HUES6 (cell line): ENCODE results near the gene IMPA2.
"Not testable (repeated sequence)": the region's sequence is repeated elsewhere in the genome, so short reads cannot be mapped to it uniquely, and the experiment has no call there.

Experiments
- H3K27ac ChIP-seq: 2 replicates; pipeline ENCODE4 v1.7.0; 2013; ENCODE audit warnings: low read depth, mild to moderate bottlenecking, low read length, inconsistent platforms
- H3K27me3 ChIP-seq: 2 replicates; pipeline ENCODE4 v1.6.1; 2013; ENCODE audit warnings: low read length; ENCODE audit not compliant: control insufficient read depth, insufficient read depth
- H3K36me3 ChIP-seq: 2 replicates; pipeline ENCODE4 v1.6.1; 2013; ENCODE audit warnings: low read length; ENCODE audit not compliant: control insufficient read depth, insufficient read depth
- H3K4me1 ChIP-seq: 2 replicates; pipeline ENCODE4 v1.6.1; 2013; ENCODE audit warnings: low read length; ENCODE audit not compliant: control insufficient read depth, insufficient read depth
- H3K4me3 ChIP-seq: 2 replicates; pipeline ENCODE4 v1.5.1; 2013; ENCODE audit warnings: low read depth, low read length
- H3K9ac ChIP-seq: one replicate; pipeline ENCODE4 v1.6.1; 2013; ENCODE audit warnings: mild to moderate bottlenecking, low read length
- H3K9me3 ChIP-seq: 2 replicates; pipeline ENCODE4 v1.6.1; 2013; ENCODE audit warnings: low read depth, low read length; ENCODE audit not compliant: control insufficient read depth, insufficient read depth

The IMPA2 gene

GRCh38 chr18:11981192-11981542 is at the start of gene IMPA2:
Gene IMPA2, plus strand, starts transcription at chr18:11981507. Its CDS starts 163 bp downstream, at chr18:11981670.
- Histone ChIP-seq H3K9ac (peak within 1 kb of the TSS; percentile 89), H3K4me3 (peak within 1 kb of the TSS; percentile 65), H3K4me1 (peaks cover 38% of the 10 kb centered on the region), H3K27me3 (no peaks in the 10 kb centered on the region), H3K36me3 (peaks cover 6% of the 10 kb centered on the region; the same call in 1 of the 2 replicates), H3K27ac (peak within 1 kb of the TSS; percentile 82), H3K9me3 (no peaks in the 10 kb centered on the region)

- Histone ChIP-seq H3K9ac (no peak overlapping the region), H3K36me3 (no peaks in the 10 kb centered on the region), H3K4me3 (no peak overlapping the region), H3K9me3 (no peaks in the 10 kb centered on the region), H3K27ac (no peak overlapping the region), H3K4me1 (peaks cover 2% of the 10 kb centered on the region; the same call in 1 of the 2 replicates), H3K27me3 (no peaks in the 10 kb centered on the region)
Observed at GRCh38 chr18:11932393-11932792, 48.9 kb upstream of the IMPA2 start.

GRCh38 chr18:11937874-11938478 is 43.3 kb upstream of the IMPA2 start:
- Histone ChIP-seq H3K27ac (no peak overlapping the region), H3K4me1 (no peaks in the 10 kb centered on the region), H3K4me3 (no peak overlapping the region), H3K36me3 (no peaks in the 10 kb centered on the region), H3K27me3 (no peaks in the 10 kb centered on the region), H3K9me3 (no peaks in the 10 kb centered on the region), H3K9ac (no peak overlapping the region)

GRCh38 chr18:11940956-11941355 is 40.4 kb upstream of the IMPA2 start:
- Histone ChIP-seq H3K27me3 (no peaks in the 10 kb centered on the region), H3K9me3 (no peaks in the 10 kb centered on the region), H3K4me1 (no peaks in the 10 kb centered on the region), H3K27ac (no peak overlapping the region), H3K36me3 (no peaks in the 10 kb centered on the region), H3K9ac (no peak overlapping the region), H3K4me3 (no peak overlapping the region)

GRCh38 chr18:11943551-11943950 is 37.8 kb upstream of the IMPA2 start:
- H3K4me3 ChIP-seq: no peak overlapping the region
- no peaks in the 10 kb centered on the region for H3K9me3 ChIP-seq
- no peak overlapping the region for H3K9ac ChIP-seq
- H3K4me1 ChIP-seq: peaks cover 11% of the 10 kb centered on the region
- no peaks in the 10 kb centered on the region for H3K36me3 ChIP-seq
- H3K27me3 ChIP-seq: no peaks in the 10 kb centered on the region
- no peak overlapping the region for H3K27ac ChIP-seq

- H3K27me3 ChIP-seq: no peaks in the 10 kb centered on the region
- H3K4me1 ChIP-seq: peaks cover 18% of the 10 kb centered on the region
- no peaks in the 10 kb centered on the region for H3K36me3 ChIP-seq
- no peaks in the 10 kb centered on the region for H3K9me3 ChIP-seq
- no peak overlapping the region for H3K4me3 ChIP-seq
- H3K9ac ChIP-seq: no peak overlapping the region
- H3K27ac ChIP-seq: no peak overlapping the region
Observed at GRCh38 chr18:11944252-11944651, 37.1 kb upstream of the IMPA2 start.

- Histone ChIP-seq H3K9ac (no peak overlapping the region), H3K4me3 (no peak overlapping the region), H3K4me1 (peaks cover 19% of the 10 kb centered on the region), H3K27ac (no peak overlapping the region), H3K36me3 (no peaks in the 10 kb centered on the region), H3K9me3 (no peaks in the 10 kb centered on the region), H3K27me3 (no peaks in the 10 kb centered on the region)
Observed at GRCh38 chr18:11944786-11945185, 36.5 kb upstream of the IMPA2 start.

- not testable (repeated sequence) for H3K27me3 ChIP-seq, H3K36me3 ChIP-seq, H3K9me3 ChIP-seq, H3K9ac ChIP-seq, H3K4me3 ChIP-seq
- H3K27ac ChIP-seq: peak overlapping the region; percentile 96; the same call in 1 of the 2 replicates
- H3K4me1 ChIP-seq: peaks cover 19% of the 10 kb centered on the region
Observed at GRCh38 chr18:11945834-11946659, 35.3 kb upstream of the IMPA2 start.

GRCh38 chr18:11946756-11947155 is 34.6 kb upstream of the IMPA2 start:
- no peaks in the 10 kb centered on the region for H3K9me3 ChIP-seq
- no peaks in the 10 kb centered on the region for H3K27me3 ChIP-seq
- no peaks in the 10 kb centered on the region for H3K36me3 ChIP-seq
- H3K4me3 ChIP-seq: peak overlapping the region; percentile 70
- peak overlapping the region; percentile 96; the same call in 1 of the 2 replicates for H3K27ac ChIP-seq
- H3K9ac ChIP-seq: no peak overlapping the region
- H3K4me1 ChIP-seq: peaks cover 25% of the 10 kb centered on the region

- H3K9ac ChIP-seq: peak overlapping the region; percentile 80
- H3K4me3 ChIP-seq: peak overlapping the region; percentile 70
- no peaks in the 10 kb centered on the region for H3K27me3 ChIP-seq
- H3K27ac ChIP-seq: peak overlapping the region; percentile 96
- H3K9me3 ChIP-seq: no peaks in the 10 kb centered on the region
- H3K4me1 ChIP-seq: peaks cover 30% of the 10 kb centered on the region
- H3K36me3 ChIP-seq: no peaks in the 10 kb centered on the region
Observed at GRCh38 chr18:11947214-11948191, 33.8 kb upstream of the IMPA2 start.
